ENCODE results near the gene ABHD17B. TPM values are rescaled to one million over a fixed set of nuclear protein-coding genes. Genes with fewer than 3 reads are reported as not detected.
"Not testable (repeated sequence)": the region's sequence is repeated elsewhere in the genome, so short reads cannot be mapped to it uniquely, and the experiment has no call there.

The ABHD17B gene
- 10 to 100 TPM; 27.2 to 28.3 TPM for total RNA-seq

- peaks cover 27% of the 10 kb centered on the region for H3K36me3 Mint-ChIP-seq (ENCODE audit: low read depth)
- peak within 1 kb of the TSS; percentile 100 for H3K27ac Mint-ChIP-seq
- no peaks in the 10 kb centered on the region for H3K27me3 Mint-ChIP-seq (ENCODE audit: low read depth)
- peak within 1 kb of the TSS; percentile 100 for H3K4me3 Mint-ChIP-seq
- ChIA-PET POLR2A (interaction anchor here (0.7 to 3.8 kb wide), 21 partner anchors 9 to 151 kb away, joined by 3 to 67 read pairs (median 4); no protein-coding TSS in a partner anchor), CTCF (interaction anchor here (0.9 to 2.3 kb wide), 19 partner anchors 10 to 145 kb away, joined by 3 to 14 read pairs (median 4); no protein-coding TSS in a partner anchor)
- no peaks in the 10 kb centered on the region for H3K9me3 Mint-ChIP-seq (ENCODE audit: insufficient read depth)
- ATAC-seq (peak; percentile 94), DNase-seq (peak; percentile 99)
- peaks cover 57% of the 10 kb centered on the region for H3K4me1 Mint-ChIP-seq (ENCODE audit: low read depth)
These were observed at the start of gene ABHD17B, which contains the start of gene C9orf85 for GRCh38 chr9:71911061-71911907. Gene ABHD17B, minus strand, starts transcription at chr9:71911193. Its CDS starts 36,113 bp downstream, at chr9:71875080. Gene C9orf85, plus strand, starts transcription at chr9:71911639. Its CDS starts 96 bp downstream, at chr9:71911735.

- POLR2A ChIA-PET = no interaction called here
- no peaks in the 10 kb centered on the region for H3K9me3 Mint-ChIP-seq (ENCODE audit: insufficient read depth)
- H3K4me3 Mint-ChIP-seq = no peak overlapping the region
- ATAC-seq = no peak
- H3K4me1 Mint-ChIP-seq (ENCODE audit: low read depth) = peaks cover 8% of the 10 kb centered on the region
- peaks cover 8% of the 10 kb centered on the region for H3K36me3 Mint-ChIP-seq (ENCODE audit: low read depth)
- CTCF ChIA-PET = no interaction called here
- no peak overlapping the region for H3K27ac Mint-ChIP-seq
- DNase-seq = no peak
- no peaks in the 10 kb centered on the region for H3K27me3 Mint-ChIP-seq (ENCODE audit: low read depth)
These were observed 44.4 kb upstream of the ABHD17B start for GRCh38 chr9:71955300-71955915.

GRCh38 chr9:71954652-71955051 lies 43.7 kb upstream of the ABHD17B start:
- H3K4me1 Mint-ChIP-seq (ENCODE audit: low read depth); H3K27ac Mint-ChIP-seq; H3K4me3 Mint-ChIP-seq; H3K36me3 Mint-ChIP-seq (ENCODE audit: low read depth); CTCF ChIA-PET; H3K9me3 Mint-ChIP-seq (ENCODE audit: insufficient read depth); H3K27me3 Mint-ChIP-seq (ENCODE audit: low read depth); DNase-seq; ATAC-seq: not testable (repeated sequence)
- POLR2A ChIA-PET = interaction anchor here (0.7 kb wide), 1 partner anchor 60 kb away, joined by 3 read pairs; no protein-coding TSS in a partner anchor

GRCh38 chr9:71944754-71945375 lies 33.9 kb upstream of the ABHD17B start:
- Mint-ChIP-seq H3K9me3 (ENCODE audit: insufficient read depth) (no peaks in the 10 kb centered on the region), H3K4me1 (ENCODE audit: low read depth) (peaks cover 5% of the 10 kb centered on the region), H3K36me3 (ENCODE audit: low read depth) (peaks cover 14% of the 10 kb centered on the region), H3K27me3 (ENCODE audit: low read depth) (no peaks in the 10 kb centered on the region), H3K4me3 (no peak overlapping the region), H3K27ac (no peak overlapping the region)
- DNase-seq = no peak
- ChIA-PET POLR2A (no interaction called here), CTCF (no interaction called here)
- ATAC-seq = no peak

GRCh38 chr9:71941998-71942567 lies 31.1 kb upstream of the ABHD17B start:
- POLR2A ChIA-PET = no interaction called here

GRCh38 chr9:71941060-71941568 lies 30.1 kb upstream of the ABHD17B start:
- no peak for DNase-seq
- no peaks in the 10 kb centered on the region for H3K27me3 Mint-ChIP-seq (ENCODE audit: low read depth)

More at GRCh38 chr9:71941998-71942567, 31.1 kb upstream of the ABHD17B start:
- peaks cover 5% of the 10 kb centered on the region for H3K4me1 Mint-ChIP-seq (ENCODE audit: low read depth)
- CTCF ChIA-PET = no interaction called here
- no peak for ATAC-seq
- no peak overlapping the region for H3K4me3 Mint-ChIP-seq
- no peaks in the 10 kb centered on the region for H3K9me3 Mint-ChIP-seq (ENCODE audit: insufficient read depth)
- no peak for DNase-seq
- H3K27me3 Mint-ChIP-seq (ENCODE audit: low read depth) = no peaks in the 10 kb centered on the region
- peaks cover 1% of the 10 kb centered on the region for H3K36me3 Mint-ChIP-seq (ENCODE audit: low read depth)
- H3K27ac Mint-ChIP-seq = no peak overlapping the region

GRCh38 chr9:71937898-71938297 lies 26.9 kb upstream of the ABHD17B start:
- H3K27me3 Mint-ChIP-seq (ENCODE audit: low read depth) = no peaks in the 10 kb centered on the region
- ChIA-PET POLR2A (no interaction called here), CTCF (no interaction called here)
- H3K4me1 Mint-ChIP-seq (ENCODE audit: low read depth) = peaks cover 5% of the 10 kb centered on the region
- no peak for ATAC-seq
- no peak overlapping the region for H3K27ac Mint-ChIP-seq
- H3K9me3 Mint-ChIP-seq (ENCODE audit: insufficient read depth) = no peaks in the 10 kb centered on the region
- no peak overlapping the region for H3K4me3 Mint-ChIP-seq
- DNase-seq = no peak
- peaks cover under 1% of the 10 kb centered on the region for H3K36me3 Mint-ChIP-seq (ENCODE audit: low read depth)

More at GRCh38 chr9:71941060-71941568, 30.1 kb upstream of the ABHD17B start:
- POLR2A ChIA-PET = no interaction called here
- Mint-ChIP-seq H3K4me1 (ENCODE audit: low read depth) (peaks cover 5% of the 10 kb centered on the region), H3K4me3 (no peak overlapping the region), H3K36me3 (ENCODE audit: low read depth) (no peaks in the 10 kb centered on the region), H3K27ac (no peak overlapping the region), H3K9me3 (ENCODE audit: insufficient read depth) (no peaks in the 10 kb centered on the region)
- no peak for ATAC-seq
- CTCF ChIA-PET = no interaction called here

GRCh38 chr9:71937070-71937625 lies 26.2 kb upstream of the ABHD17B start:
- Mint-ChIP-seq H3K27ac (no peak overlapping the region), H3K27me3 (ENCODE audit: low read depth) (no peaks in the 10 kb centered on the region), H3K36me3 (ENCODE audit: low read depth) (peaks cover 5% of the 10 kb centered on the region), H3K4me1 (ENCODE audit: low read depth) (peaks cover 5% of the 10 kb centered on the region), H3K4me3 (no peak overlapping the region), H3K9me3 (ENCODE audit: insufficient read depth) (no peaks in the 10 kb centered on the region)
- POLR2A ChIA-PET = no interaction called here
- CTCF ChIA-PET = no interaction called here
- ATAC-seq (no peak), DNase-seq (no peak)

- ChIA-PET POLR2A (no interaction called here), CTCF (no interaction called here)
- no peaks in the 10 kb centered on the region for H3K27me3 Mint-ChIP-seq (ENCODE audit: low read depth)
- H3K36me3 Mint-ChIP-seq (ENCODE audit: low read depth) = peaks cover 6% of the 10 kb centered on the region
- no peak overlapping the region for H3K4me3 Mint-ChIP-seq
- H3K4me1 Mint-ChIP-seq (ENCODE audit: low read depth) = no peaks in the 10 kb centered on the region
- no peaks in the 10 kb centered on the region for H3K9me3 Mint-ChIP-seq (ENCODE audit: insufficient read depth)
- DNase-seq (no peak), ATAC-seq (no peak)
- H3K27ac Mint-ChIP-seq = no peak overlapping the region
These were observed 25.1 kb upstream of the ABHD17B start for GRCh38 chr9:71936066-71936465.

- POLR2A ChIA-PET = no interaction called here
- Mint-ChIP-seq H3K27ac (no peak overlapping the region), H3K9me3 (ENCODE audit: insufficient read depth) (no peaks in the 10 kb centered on the region), H3K27me3 (ENCODE audit: low read depth) (no peaks in the 10 kb centered on the region), H3K4me3 (no peak overlapping the region), H3K4me1 (ENCODE audit: low read depth) (no peaks in the 10 kb centered on the region), H3K36me3 (ENCODE audit: low read depth) (peaks cover 8% of the 10 kb centered on the region)
- ATAC-seq (no peak), DNase-seq (no peak)
- CTCF ChIA-PET = interaction anchor here (1.3 kb wide), 1 partner anchor 107 kb away, joined by 3 read pairs; no protein-coding TSS in a partner anchor
These were observed 20.2 kb upstream of the ABHD17B start for GRCh38 chr9:71931166-71931565.

GRCh38 chr9:71929791-71930440 lies 18.9 kb upstream of the ABHD17B start:
- Mint-ChIP-seq H3K9me3 (ENCODE audit: insufficient read depth) (no peaks in the 10 kb centered on the region), H3K27me3 (ENCODE audit: low read depth) (no peaks in the 10 kb centered on the region), H3K4me3 (no peak overlapping the region), H3K36me3 (ENCODE audit: low read depth) (peaks cover 11% of the 10 kb centered on the region), H3K4me1 (ENCODE audit: low read depth) (no peaks in the 10 kb centered on the region), H3K27ac (no peak overlapping the region)
- CTCF ChIA-PET = interaction anchor here (1.1 kb wide), 1 partner anchor 14 kb away, joined by 3 read pairs; no protein-coding TSS in a partner anchor
- DNase-seq (no peak), ATAC-seq (no peak)
- POLR2A ChIA-PET = no interaction called here
